PC-3 (cell line): ENCODE measurements around the gene CD48.

ENCODE experiments used
- CTCF ChIP-seq: fragments of 300-600 bp; sonication (generic); conservative IDR thresholded peaks from 2 replicates; pipeline ENCODE4 v1.5.1; 2017; ENCODE audit warnings: antibody characterized with exemption, low read depth, mild to moderate bottlenecking, low read length
- EZH2 ChIP-seq: fragments of 300-600 bp; sonication (generic); IDR thresholded peaks from one replicate; pipeline ENCODE4 v1.6.1; 2017; ENCODE audit warnings: antibody characterized with exemption, mild to moderate bottlenecking, low read length; ENCODE audit not compliant: unreplicated experiment
- EZH2phosphoT487 ChIP-seq: fragments of 300-600 bp; sonication (generic); IDR thresholded peaks from 2 replicates; pipeline ENCODE4 v1.6.1; 2018; ENCODE audit warnings: mild to moderate bottlenecking, antibody characterized with exemption, low read length, borderline replicate concordance

- no peak for TF ChIP-seq CTCF
- TF ChIP-seq EZH2: no peak
- TF ChIP-seq EZH2phosphoT487: no peak
Observed at GRCh38 chr1:160658162-160658813, 53.3 kb downstream of the CD48 start.
